ENCODE results near the gene RPS6KA3. TPM values are rescaled to one million over a fixed set of nuclear protein-coding genes. Genes with fewer than 3 reads are reported as not detected.
"Not testable (repeated sequence)": the region's sequence is repeated elsewhere in the genome, so short reads cannot be mapped to it uniquely, and the experiment has no call there.

The RPS6KA3 gene
- polyA plus RNA-seq, 1 experiment, result 15.4 TPM

DNA sequence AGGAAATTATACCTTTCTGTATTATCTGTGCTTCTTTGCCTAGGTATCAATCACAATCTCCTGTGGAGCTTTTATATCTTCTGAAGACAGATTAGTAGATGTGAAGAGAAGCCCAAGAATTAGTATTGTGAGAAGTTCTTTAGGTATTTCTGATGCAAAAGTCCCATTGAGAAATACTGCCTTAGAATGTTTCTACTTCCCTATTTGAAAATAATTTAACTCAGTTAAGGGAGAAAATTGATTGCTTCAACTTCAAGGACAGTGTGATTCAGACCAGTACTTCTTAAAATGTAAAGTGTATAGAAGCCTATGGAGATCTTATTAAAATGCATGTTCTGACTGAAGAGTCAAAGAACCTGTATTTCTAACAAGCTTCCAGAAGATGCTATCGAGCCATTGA, 134.0 kb downstream of the RPS6KA3 start:
- ChIA-PET POLR2A (no interaction called here), CTCF (no interaction called here)
- DNase-seq (ENCODE audit: low read depth), result no peak
- Histone ChIP-seq H3K27me3 (ENCODE audit: control insufficient read depth, insufficient read depth, low read length) (no peaks in the 10 kb centered on the region), H3K36me3 (ENCODE audit: control insufficient read depth, insufficient read depth, low read length) (no peaks in the 10 kb centered on the region), H3K4me3 (ENCODE audit: low read depth, low read length) (no peak overlapping the region)
- TF ChIP-seq, protein P1, sequence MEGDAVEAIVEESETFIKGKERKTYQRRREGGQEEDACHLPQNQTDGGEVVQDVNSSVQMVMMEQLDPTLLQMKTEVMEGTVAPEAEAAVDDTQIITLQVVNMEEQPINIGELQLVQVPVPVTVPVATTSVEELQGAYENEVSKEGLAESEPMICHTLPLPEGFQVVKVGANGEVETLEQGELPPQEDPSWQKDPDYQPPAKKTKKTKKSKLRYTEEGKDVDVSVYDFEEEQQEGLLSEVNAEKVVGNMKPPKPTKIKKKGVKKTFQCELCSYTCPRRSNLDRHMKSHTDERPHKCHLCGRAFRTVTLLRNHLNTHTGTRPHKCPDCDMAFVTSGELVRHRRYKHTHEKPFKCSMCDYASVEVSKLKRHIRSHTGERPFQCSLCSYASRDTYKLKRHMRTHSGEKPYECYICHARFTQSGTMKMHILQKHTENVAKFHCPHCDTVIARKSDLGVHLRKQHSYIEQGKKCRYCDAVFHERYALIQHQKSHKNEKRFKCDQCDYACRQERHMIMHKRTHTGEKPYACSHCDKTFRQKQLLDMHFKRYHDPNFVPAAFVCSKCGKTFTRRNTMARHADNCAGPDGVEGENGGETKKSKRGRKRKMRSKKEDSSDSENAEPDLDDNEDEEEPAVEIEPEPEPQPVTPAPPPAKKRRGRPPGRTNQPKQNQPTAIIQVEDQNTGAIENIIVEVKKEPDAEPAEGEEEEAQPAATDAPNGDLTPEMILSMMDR (IDR thresholded peaks at IDR 0.05; ENCODE audit: insufficient read depth, low read depth, low read length), result no peak

DNA sequence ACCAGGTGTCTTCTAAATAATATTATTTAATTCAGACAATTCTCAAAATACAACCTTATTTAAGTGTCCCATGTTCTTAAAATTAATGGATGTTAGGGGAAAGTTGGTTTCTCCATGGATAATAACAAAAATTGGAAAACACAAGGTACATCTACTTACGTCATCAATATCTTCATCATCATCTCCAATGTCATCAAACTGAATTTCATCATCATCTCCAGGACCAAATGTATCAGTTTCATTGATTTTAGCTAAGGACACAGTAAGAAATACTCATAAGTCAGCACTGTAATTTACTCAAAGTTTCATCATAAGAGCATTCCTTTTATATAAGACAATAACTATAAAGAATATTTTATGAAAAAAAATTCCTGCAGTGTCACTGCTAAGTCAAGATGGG, 136.4 kb downstream of the RPS6KA3 start:
- no peaks in the 10 kb centered on the region for H3K36me3 ChIP-seq (ENCODE audit: control insufficient read depth, insufficient read depth, low read length)
- ChIA-PET CTCF (no interaction called here), POLR2A (no interaction called here)

DNA sequence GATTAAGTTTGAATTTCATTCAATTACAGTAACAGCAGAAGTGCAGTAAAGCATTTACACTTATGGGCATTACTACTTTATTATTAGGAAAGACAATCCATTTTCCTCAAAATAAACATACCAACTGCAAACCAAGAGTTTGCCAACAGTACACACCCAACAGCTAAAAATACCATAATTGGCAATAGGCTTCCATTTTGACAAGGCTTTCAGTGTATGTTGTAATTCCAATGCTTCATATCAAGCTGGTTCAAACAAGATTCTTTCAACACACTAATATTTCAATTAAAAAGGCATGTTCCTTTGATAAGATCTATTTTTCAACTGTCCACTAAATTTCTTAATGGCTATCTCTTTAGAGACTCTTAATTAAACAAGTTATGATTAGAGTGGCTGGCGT, 137.2 kb downstream of the RPS6KA3 start:
- DNase-seq (ENCODE audit: low read depth), result no peak
- no peaks in the 10 kb centered on the region; the same call in 1 of the 2 replicates for H3K36me3 ChIP-seq (ENCODE audit: control insufficient read depth, insufficient read depth, low read length)
- CTCF ChIA-PET, result interaction anchor here (0.7 kb wide), 1 partner anchor 12 kb away, joined by 3 read pairs; the partner anchor contains the start of gene EIF1AX

More for the DNA sequence above, 136.4 kb downstream of the RPS6KA3 start:
- TF ChIP-seq, protein P1 (IDR thresholded peaks at IDR 0.05; ENCODE audit: insufficient read depth, low read depth, low read length), result no peak
- DNase-seq (ENCODE audit: low read depth), result no peak
- no peaks in the 10 kb centered on the region for H3K27me3 ChIP-seq (ENCODE audit: control insufficient read depth, insufficient read depth, low read length)
- no peak overlapping the region for H3K4me3 ChIP-seq (ENCODE audit: low read depth, low read length)

DNA sequence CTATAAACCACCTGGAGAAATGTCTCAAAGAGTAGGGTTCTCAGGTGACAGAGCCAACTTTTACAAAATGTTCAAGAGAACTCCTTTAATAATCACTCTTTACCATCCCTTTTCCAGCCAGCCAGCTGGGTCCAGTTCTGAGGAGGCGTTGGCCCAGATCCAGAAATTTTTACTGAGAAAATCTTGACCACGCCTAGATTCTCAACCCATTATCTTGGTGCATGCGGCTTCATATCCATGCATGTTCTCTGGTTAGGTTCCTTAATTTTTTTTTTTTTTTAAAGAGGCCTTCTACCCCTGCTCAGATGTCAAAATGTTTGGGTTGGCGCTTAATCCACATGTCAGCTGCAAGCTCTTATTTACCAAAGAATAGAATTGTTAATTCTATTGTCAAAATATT, 138.0 kb downstream of the RPS6KA3 start:
- Histone ChIP-seq H3K36me3 (ENCODE audit: control insufficient read depth, insufficient read depth, low read length) (no peaks in the 10 kb centered on the region; the same call in 1 of the 2 replicates), H3K27me3 (ENCODE audit: control insufficient read depth, insufficient read depth, low read length) (no peaks in the 10 kb centered on the region), H3K4me3 (ENCODE audit: low read depth, low read length) (no peak overlapping the region)
- ChIA-PET CTCF (interaction anchor here (0.8 kb wide), 1 partner anchor 224 kb away, joined by 3 read pairs; no protein-coding TSS in a partner anchor), POLR2A (no interaction called here)
- DNase-seq (ENCODE audit: low read depth), result no peak
- TF ChIP-seq, protein P1 (IDR thresholded peaks at IDR 0.05; ENCODE audit: insufficient read depth, low read depth, low read length), result no peak

More for the DNA sequence above, 137.2 kb downstream of the RPS6KA3 start:
- TF ChIP-seq, protein P1 (IDR thresholded peaks at IDR 0.05; ENCODE audit: insufficient read depth, low read depth, low read length), result no peak
- POLR2A ChIA-PET, result no interaction called here
- H3K4me3 ChIP-seq (ENCODE audit: low read depth, low read length), result no peak overlapping the region
- H3K27me3 ChIP-seq (ENCODE audit: control insufficient read depth, insufficient read depth, low read length), result no peaks in the 10 kb centered on the region

DNA sequence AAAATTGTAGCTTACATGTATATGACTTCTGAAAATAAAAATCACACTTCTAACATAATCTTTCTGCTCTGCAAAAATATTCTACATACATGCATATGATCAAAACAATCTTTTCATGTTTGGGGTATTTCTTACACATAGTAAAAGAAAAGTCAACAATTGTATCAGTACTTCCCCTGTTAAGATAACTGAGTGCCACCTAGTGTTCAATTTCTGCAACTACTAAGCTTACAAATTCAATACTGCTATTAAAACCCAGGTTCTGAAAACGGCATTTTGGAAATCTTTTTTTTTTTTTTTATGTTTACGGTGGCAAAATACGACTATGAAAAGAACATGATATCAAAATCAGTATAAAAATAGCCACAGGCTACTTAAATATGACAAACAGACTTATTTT, 139.3 kb downstream of the RPS6KA3 start:
- H3K4me3 ChIP-seq (ENCODE audit: low read depth, low read length); H3K27me3 ChIP-seq (ENCODE audit: control insufficient read depth, insufficient read depth, low read length); CTCF ChIA-PET; POLR2A ChIA-PET; DNase-seq (ENCODE audit: low read depth); H3K36me3 ChIP-seq (ENCODE audit: control insufficient read depth, insufficient read depth, low read length): not testable (repeated sequence)

DNA sequence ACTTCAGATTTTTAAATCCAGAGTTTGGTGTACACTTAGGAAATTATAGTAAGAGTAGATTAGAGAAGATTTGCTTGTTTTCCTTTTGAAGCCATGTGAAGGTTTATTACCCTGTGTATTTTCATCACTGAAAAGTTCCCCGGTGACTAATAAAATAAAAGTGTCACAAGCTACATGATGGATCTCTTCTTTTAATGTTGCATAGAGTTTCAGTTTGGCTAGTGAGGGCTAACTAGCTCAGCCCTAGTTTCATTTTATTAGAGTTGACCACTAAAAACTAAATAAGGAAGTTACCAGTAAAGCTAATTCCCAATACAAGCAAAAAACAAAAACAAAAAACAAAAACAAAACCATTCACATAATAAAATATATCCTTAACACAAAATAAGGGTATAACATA, 139.9 kb downstream of the RPS6KA3 start:
- DNase-seq (ENCODE audit: low read depth); H3K27me3 ChIP-seq (ENCODE audit: control insufficient read depth, insufficient read depth, low read length); POLR2A ChIA-PET; CTCF ChIA-PET; H3K36me3 ChIP-seq (ENCODE audit: control insufficient read depth, insufficient read depth, low read length); H3K4me3 ChIP-seq (ENCODE audit: low read depth, low read length): not testable (repeated sequence)
